HG02642 (cell line): ENCODE results near the gene RHOF.
"Not testable (repeated sequence)": the region's sequence is repeated elsewhere in the genome, so short reads cannot be mapped to it uniquely, and the experiment has no call there.

ENCODE experiments used
- ATAC-seq: cut with Tn5 transposase; IDR thresholded peaks from one replicate; pipeline ENCODE4 v1.9.1; 2021; ENCODE audit warnings: mild to moderate bottlenecking; ENCODE audit not compliant: unreplicated experiment, poor library complexity

The RHOF gene

GRCh38 chr12:121751749-121752351 lies 41.6 kb downstream of the RHOF start:
- no peak for ATAC-seq

DNA sequence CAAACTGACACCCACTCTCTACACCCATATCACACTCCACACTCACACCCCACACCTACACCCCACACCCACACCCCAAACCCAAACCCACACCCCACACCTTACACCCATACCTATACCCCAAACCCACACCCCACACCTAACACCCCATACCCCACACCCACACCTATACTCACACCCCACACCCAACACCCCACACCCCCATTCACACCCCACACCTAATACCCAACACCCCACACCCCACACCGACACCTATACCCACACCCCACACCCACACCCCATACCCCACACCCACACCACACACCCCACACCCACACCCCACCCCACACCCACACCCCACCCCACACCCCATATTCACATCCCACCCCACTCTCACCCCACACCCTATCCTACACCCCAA lies 42.5 kb downstream of the RHOF start:
- ATAC-seq: no peak

DNA sequence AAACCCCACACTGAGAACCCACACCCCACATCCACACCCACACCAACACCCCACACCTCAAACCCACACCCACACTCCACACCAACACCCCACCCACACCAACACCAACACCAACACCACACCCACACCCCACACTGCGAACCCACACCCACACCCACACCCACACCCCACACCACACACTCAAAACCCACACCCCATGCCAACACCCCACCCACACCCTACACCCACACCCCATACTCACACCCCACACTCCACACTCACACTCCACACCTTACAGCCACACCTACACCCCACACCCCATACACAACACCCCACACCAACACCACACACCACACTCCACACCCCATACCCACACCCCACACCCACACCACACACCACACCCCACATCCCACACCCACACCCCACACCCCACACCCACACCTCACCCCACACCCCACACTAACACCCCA lies 43.0 kb downstream of the RHOF start:
- no peak for ATAC-seq

GRCh38 chr12:121749267-121749666 lies 44.2 kb downstream of the RHOF start:
- no peak for ATAC-seq

- no peak for ATAC-seq
Measured at GRCh38 chr12:121748571-121749265, 44.8 kb downstream of the RHOF start.

DNA sequence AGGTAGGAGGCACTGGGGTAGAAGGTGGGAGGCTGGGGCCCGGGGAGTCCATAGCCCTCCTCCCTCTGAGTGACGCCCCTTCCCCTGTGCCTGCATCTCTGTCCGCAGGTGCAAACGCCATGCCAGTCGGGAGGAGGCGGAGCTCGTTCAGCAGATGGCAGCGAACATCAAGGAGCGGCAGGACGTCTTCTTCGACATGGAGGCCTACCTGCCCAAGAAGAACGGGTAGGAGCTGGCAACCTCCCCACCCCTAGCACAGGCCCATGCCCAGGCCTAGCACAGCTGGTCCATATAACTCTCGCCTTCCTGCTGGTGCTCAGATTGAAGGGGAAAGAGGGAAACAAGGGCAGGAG lies 45.3 kb downstream of the RHOF start:
- no peak for ATAC-seq

DNA sequence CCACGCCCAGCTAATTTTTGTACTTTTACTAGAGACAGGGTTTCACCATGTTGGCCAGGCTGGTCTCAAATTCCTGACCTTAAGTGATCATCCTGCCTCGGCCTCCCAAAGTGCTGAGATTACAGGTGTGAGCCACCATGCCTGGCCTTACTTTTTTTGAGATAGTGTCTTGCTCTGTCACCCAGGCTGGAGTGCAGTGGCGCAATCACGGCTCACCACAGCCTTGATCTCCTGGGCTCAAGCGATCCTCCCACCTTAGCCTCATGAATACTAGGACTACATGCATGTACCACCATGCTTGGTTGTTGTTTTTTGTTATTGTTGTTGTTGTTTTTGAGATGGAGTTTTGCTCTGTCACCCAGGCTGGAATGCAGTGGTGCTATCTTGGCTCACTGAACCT lies 47.9 kb downstream of the RHOF start:
- not testable (repeated sequence) for ATAC-seq

DNA sequence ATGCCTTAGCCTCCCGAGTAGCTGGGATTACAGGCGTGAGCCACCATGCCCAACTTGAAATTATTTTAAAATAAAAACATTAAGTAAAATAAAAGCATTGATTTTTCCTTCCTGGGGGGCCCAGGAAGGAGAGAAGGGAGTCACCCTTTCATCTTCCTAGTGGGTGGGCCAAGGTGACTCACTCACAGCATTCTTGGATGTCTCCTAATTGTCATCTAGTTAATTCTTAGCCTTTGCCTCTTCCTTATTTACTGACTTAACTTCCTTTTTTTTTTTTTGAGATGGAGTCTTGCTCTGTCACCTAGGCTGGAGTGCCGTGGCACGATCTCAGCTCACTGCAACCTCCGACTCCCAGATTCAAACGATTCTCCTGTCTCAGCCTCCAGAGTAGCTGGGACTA lies 51.7 kb downstream of the RHOF start:
- no peak for ATAC-seq

GRCh38 chr12:121740847-121741246 lies 52.6 kb downstream of the RHOF start:
- no peak for ATAC-seq

- ATAC-seq: no peak
Measured at GRCh38 chr12:121738340-121738858, 55.1 kb downstream of the RHOF start.

DNA sequence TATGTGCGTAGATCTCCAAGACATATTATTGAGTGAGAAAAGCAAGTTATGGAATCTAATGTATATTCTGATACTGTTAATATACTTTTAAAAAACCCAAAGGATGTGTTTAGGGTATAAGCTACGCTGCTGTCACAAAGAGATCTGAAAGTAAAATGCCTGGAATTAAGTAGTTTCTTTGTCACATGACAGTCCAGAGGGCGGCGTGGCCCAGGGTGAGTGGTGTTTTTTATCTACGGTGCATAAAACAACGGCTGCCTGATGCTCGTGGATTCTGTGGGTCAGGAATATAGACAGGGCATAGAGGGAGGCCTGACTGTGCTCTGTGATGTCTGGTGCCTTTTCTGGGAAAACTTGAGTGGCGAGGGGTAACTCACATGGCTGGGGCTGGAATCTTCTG lies 59.6 kb downstream of the RHOF start:
- ATAC-seq: no peak

DNA sequence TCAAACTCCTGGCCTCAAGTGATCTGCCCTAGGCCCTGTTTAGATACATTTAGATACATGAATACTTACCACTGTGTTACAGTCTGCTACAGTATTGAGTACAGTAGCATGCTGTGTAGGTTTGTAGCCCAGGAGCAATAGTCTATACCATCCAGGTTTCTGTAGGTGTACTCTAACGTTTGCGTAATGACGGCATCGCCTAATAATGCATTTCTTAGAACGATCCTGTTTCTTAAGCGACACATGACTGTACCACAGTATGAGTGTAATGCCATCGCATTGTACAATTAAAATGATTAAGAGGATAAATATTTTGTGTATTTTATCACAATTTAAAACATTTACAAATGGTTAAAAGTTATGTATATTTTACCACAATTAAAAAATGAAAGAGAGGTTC lies 62.0 kb downstream of the RHOF start:
- no peak for ATAC-seq

GRCh38 chr12:121729021-121729420 lies 64.5 kb downstream of the RHOF start:
- no peak for ATAC-seq
